ENCODE results near the gene KAZALD1. TPM values are rescaled to one million over a fixed set of nuclear protein-coding genes. Genes with fewer than 3 reads are reported as not detected.
A peak's percentile ranks its signal among the peaks of the same experiment; 100 is the strongest.

The KAZALD1 gene
- total and polyA plus RNA-seq, 2 donors (not counting 1 experiment from before 2014, with no cell fraction given) = 0.34 to 0.37 TPM

DNA sequence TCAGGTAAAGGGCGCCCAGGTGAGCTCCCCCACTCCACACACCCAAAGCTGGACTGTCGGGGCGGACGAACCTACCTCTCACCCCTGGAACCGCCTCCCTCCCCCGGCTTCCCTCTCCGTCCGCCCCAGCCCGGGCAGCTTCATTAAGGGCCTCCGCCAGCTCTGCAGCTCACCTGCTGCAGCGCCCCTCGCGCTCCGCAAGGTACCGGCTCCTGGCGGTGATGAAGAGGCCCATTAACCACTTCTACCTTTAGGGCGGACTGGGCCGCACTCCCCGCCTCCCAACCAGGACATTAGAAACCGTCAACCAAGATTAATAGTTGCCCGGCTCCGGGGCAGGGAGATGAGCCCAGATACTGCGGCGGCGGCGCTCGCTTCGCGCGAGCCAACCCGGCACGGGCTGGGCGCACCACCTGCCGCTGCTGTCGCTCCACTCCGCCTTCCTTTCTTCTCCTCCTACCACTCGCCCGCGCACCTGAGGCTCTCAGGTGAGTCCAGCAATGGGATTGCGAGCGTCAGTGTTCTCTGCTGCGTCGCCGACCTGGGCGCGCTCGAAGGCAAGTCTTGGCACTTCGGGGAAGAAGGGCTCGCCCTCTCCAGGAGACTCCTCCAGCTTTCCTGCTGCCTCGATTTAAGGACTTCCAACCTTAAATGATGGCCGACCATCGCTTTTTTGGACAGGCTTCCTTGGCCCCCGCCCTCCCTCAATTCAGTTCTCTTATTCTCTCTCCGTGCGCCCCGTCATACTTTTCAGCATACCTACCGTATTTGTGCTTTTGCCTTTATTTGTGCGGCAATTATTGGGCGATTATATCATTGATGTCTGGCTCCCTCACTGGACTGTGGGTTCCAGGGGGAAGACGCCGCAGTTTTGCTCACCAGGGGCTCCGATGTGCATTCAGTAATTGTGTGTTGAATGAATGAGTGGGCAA is 13.6 kb upstream of the KAZALD1 start:
- H4K20me1 ChIP-seq (ENCODE audit: control insufficient read depth, insufficient read depth, low read length, poor library complexity, severe bottlenecking) = no peaks in the 10 kb centered on the region
- ChIA-PET CTCF (interaction anchor here (1.0 to 12.0 kb wide), 4 partner anchors 9 to 166 kb away, joined by 3 to 227 read pairs (median 4); partner anchors contain the start of gene KAZALD1), POLR2A (no interaction called here)
- H3K9ac ChIP-seq (ENCODE audit: low read length) = no peak overlapping the region
- Mint-ChIP-seq H3K4me3 (peak overlapping the region; percentile 17), H3K27ac (no peak overlapping the region), H3K27me3 (peaks cover 41% of the 10 kb centered on the region), H3K9me3 (ENCODE audit: insufficient read depth) (no peaks in the 10 kb centered on the region), H3K4me1 (peaks cover 19% of the 10 kb centered on the region)
- H3K4me1 ChIP-seq (ENCODE audit: control insufficient read depth in 2 of 2, insufficient read depth in 2 of 2, low read length in 2 of 2) = peaks cover 9 to 15% of the 10 kb centered on the region in 2 donors
- no peaks in the 10 kb centered on the region for H3K36me3 ChIP-seq (replicated peaks in 1 of 2; ENCODE audit: control extremely low read depth in 1 of 2, control insufficient read depth in 1 of 2, extremely low read depth in 1 of 2, insufficient read depth in 2 of 2, low read length in 1 of 2)
- H2AFZ ChIP-seq (ENCODE audit: insufficient read depth, low read depth, low read length, poor library complexity, severe bottlenecking) = no peak overlapping the region
- H3K27me3 ChIP-seq (replicated peaks in 1 of 4; ENCODE audit: control extremely low read depth in 1 of 4, control insufficient read depth in 3 of 4, insufficient read depth in 4 of 4, low read length in 3 of 4) = peaks cover 0 to 55% (median 25%) of the 10 kb centered on the region in 4 experiments
- DNase-seq (peak; percentile 28), ATAC-seq (ENCODE audit: low read depth) (no peak)
- no peak overlapping the region for H3K4me3 ChIP-seq (ENCODE audit: control extremely low read depth in 1 of 5, extremely low read depth in 1 of 5, insufficient read depth in 1 of 5, low read depth in 2 of 5, low read length in 4 of 5)
- WGBS (ENCODE audit: insufficient coverage) = 36% methylated on average over 56 of the region's 62 CpGs
- no peak for TF ChIP-seq EZH2 (IDR thresholded peaks at IDR 0.05; ENCODE audit: borderline replicate concordance, insufficient read depth, low read depth, low read length, poor library complexity, severe bottlenecking)
- TF ChIP-seq, protein P1, sequence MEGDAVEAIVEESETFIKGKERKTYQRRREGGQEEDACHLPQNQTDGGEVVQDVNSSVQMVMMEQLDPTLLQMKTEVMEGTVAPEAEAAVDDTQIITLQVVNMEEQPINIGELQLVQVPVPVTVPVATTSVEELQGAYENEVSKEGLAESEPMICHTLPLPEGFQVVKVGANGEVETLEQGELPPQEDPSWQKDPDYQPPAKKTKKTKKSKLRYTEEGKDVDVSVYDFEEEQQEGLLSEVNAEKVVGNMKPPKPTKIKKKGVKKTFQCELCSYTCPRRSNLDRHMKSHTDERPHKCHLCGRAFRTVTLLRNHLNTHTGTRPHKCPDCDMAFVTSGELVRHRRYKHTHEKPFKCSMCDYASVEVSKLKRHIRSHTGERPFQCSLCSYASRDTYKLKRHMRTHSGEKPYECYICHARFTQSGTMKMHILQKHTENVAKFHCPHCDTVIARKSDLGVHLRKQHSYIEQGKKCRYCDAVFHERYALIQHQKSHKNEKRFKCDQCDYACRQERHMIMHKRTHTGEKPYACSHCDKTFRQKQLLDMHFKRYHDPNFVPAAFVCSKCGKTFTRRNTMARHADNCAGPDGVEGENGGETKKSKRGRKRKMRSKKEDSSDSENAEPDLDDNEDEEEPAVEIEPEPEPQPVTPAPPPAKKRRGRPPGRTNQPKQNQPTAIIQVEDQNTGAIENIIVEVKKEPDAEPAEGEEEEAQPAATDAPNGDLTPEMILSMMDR (IDR thresholded peaks at IDR 0.05) = no peak
- no peaks in the 10 kb centered on the region for H3K79me2 ChIP-seq (ENCODE audit: control insufficient read depth, insufficient read depth, low read length)
- H3K9me3 ChIP-seq (ENCODE audit: control extremely low read depth in 1 of 3, control insufficient read depth in 2 of 3, insufficient read depth in 1 of 3, low read length in 2 of 3) = peaks cover 0 to 4% (median 0%) of the 10 kb centered on the region in 3 donors
- intact Hi-C loops (cut with micrococcal nuclease) = no loop called here
- no peak overlapping the region for H3K27ac ChIP-seq (ENCODE audit: low read length in 2 of 2)
- H3K4me2 ChIP-seq (replicated peaks; ENCODE audit: low read depth, low read length, poor library complexity, severe bottlenecking) = no peak overlapping the region

Data from B cell (primary cell).